Transverse colon (tissue), 4 donors: ENCODE data around the gene RMND1. TPM values are rescaled to one million over a fixed set of nuclear protein-coding genes. Genes with fewer than 3 reads are reported as not detected.

ENCODE experiments used
- DNase-seq: peaks from one replicate; pipeline ENCODE4 v3.0.0-alpha.2; 2019
- H3K27ac ChIP-seq, 4 donors: fragments of 200-600 bp; sonication (generic); 2 replicates each; pipeline ENCODE4 v1.5.1; 2016 to 2018; ENCODE audit warnings: inconsistent platforms in 4 of 4
- H3K27me3 ChIP-seq: fragments of 200-600 bp; sonication (generic); 2 replicates; pipeline ENCODE4 v1.5.1; 2017; ENCODE audit warnings: inconsistent platforms
- H3K36me3 ChIP-seq, 4 donors: fragments of 200-600 bp; sonication (generic); 2 replicates each; pipeline ENCODE4 v1.5.1; 2017 to 2019; ENCODE audit warnings: inconsistent platforms in 4 of 4
- H3K4me1 ChIP-seq, 4 donors: fragments of 200-600 bp; sonication (generic); 2 replicates each; pipeline ENCODE4 v1.5.1; 2017 to 2020; ENCODE audit warnings: inconsistent platforms in 4 of 4
- H3K4me3 ChIP-seq, 4 donors: fragments of 200-600 bp; sonication (generic); 1 replicate in 1 of 4; 2 replicates in 3 of 4; pipeline versions ENCODE4 v1.5.1 to v1.6.1; 2017 to 2019; ENCODE audit warnings: inconsistent platforms in 4 of 4
- H3K9me3 ChIP-seq, 2 donors: fragments of 200-600 bp; sonication (generic); 2 replicates each; pipeline ENCODE4 v1.5.1; 2017 to 2019; ENCODE audit warnings: inconsistent platforms in 2 of 2
- EP300 ChIP-seq: sonication (generic); formaldehyde crosslinking; IDR thresholded peaks from one replicate; pipeline ENCODE4 v1.6.1; 2017; ENCODE audit warnings: antibody characterized with exemption, low read depth
- POLR2A ChIP-seq: fragments of 450-650 bp; IDR thresholded peaks from one replicate; pipeline ENCODE4 v1.6.1; 2016; ENCODE audit warnings: antibody characterized with exemption, mild to moderate bottlenecking, moderate library complexity
- POLR2AphosphoS5 ChIP-seq, 3 donors: sonication (generic); formaldehyde crosslinking; IDR thresholded peaks; one replicate each; pipeline ENCODE4 v1.6.1; 2016; ENCODE audit warnings: antibody characterized with exemption in 3 of 3
- WGBS, 2 donors: methylation state at CpG; one replicate each; pipeline ENCODE4 v1.1.5; 2018; ENCODE audit warnings: low coverage in 1 of 2; 5-methylcytosine and 5-hydroxymethylcytosine counted together
- in situ Hi-C, 4 donors: fragments of 200-750 bp; cut with MboI; loops; one replicate each; pipeline versions ENCODE4 v1.15.0 to v1.15.1; 2017; ENCODE audit warnings: low sequenced_read_pairs in 3 of 4, low pct_ligation_motif_present in 1 of 4, low pct_unique_long_range_greater_than_20kb in 1 of 4
- intact Hi-C: fragments of 100-400 bp; cut with DNase I; formaldehyde crosslinking; loops from one replicate; pipeline ENCODE4 v1.15.1; 2023; ENCODE audit warnings: low total_unique reads
- total RNA-seq, 4 donors: library from RNA; depleted of rRNA; stranded (reverse); fragments of >200 nt; gene quantifications; one replicate each; pipeline ENCODE4 v1.1.0, GENCODE V29; 2016
- TF ChIP-seq, protein P1 (sequence below), 5 experiments: fragments of 200-600 bp in 3 of 5; fragments of 450-650 bp in 2 of 5; sonication (generic) in 3 of 5; IDR thresholded peaks; 1 replicate in 2 of 5; 2 replicates in 3 of 5; pipeline ENCODE4 v1.5.1; 2016 to 2017; ENCODE audit warnings: antibody characterized with exemption in 5 of 5, inconsistent platforms in 3 of 5, mild to moderate bottlenecking in 2 of 5, moderate library complexity in 1 of 5

RMND1 gene
- total RNA-seq, 4 donors from 2014 or later = 5.6 to 29.2 (median 17.5) TPM

DNA sequence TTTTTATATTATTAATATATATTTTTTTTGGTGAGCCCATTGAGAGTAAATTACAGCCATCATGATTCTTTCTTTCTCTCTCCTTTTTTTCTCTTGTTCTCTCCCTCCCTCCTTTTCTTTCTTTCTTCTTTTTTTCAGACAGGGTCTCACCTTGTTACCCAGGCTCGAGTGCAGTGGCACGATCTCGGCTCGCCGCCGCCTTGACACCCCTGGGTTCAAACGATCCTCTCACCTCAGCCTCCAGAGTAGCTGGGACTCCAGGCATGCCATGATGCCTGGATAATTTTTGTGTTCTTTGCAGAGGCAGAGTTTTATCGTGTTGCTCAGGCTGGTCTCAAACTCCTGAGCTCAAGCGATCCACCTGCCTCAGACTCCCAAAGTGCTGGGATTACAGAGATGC lies 43.5 kb upstream of the RMND1 start:
- H3K27ac ChIP-seq = no peak overlapping the region
- peaks cover 0 to 16% (median 5%) of the 10 kb centered on the region in 4 donors for H3K4me1 ChIP-seq
- 92% methylated on average over 3 to 9 of the region's 9 CpGs for WGBS, 2 donors
- in situ Hi-C loops = no loop called here
- intact Hi-C loops = no loop called here
- H3K36me3 ChIP-seq = no peaks in the 10 kb centered on the region
- H3K27me3 ChIP-seq = peaks cover 50% of the 10 kb centered on the region
- H3K4me3 ChIP-seq = no peak overlapping the region
- H3K9me3 ChIP-seq = no peaks in the 10 kb centered on the region
- TF ChIP-seq EP300 (no peak), POLR2A (no peak), POLR2AphosphoS5 (IDR thresholded peaks at IDR 0.05) (no peak)
- TF ChIP-seq, protein P1, sequence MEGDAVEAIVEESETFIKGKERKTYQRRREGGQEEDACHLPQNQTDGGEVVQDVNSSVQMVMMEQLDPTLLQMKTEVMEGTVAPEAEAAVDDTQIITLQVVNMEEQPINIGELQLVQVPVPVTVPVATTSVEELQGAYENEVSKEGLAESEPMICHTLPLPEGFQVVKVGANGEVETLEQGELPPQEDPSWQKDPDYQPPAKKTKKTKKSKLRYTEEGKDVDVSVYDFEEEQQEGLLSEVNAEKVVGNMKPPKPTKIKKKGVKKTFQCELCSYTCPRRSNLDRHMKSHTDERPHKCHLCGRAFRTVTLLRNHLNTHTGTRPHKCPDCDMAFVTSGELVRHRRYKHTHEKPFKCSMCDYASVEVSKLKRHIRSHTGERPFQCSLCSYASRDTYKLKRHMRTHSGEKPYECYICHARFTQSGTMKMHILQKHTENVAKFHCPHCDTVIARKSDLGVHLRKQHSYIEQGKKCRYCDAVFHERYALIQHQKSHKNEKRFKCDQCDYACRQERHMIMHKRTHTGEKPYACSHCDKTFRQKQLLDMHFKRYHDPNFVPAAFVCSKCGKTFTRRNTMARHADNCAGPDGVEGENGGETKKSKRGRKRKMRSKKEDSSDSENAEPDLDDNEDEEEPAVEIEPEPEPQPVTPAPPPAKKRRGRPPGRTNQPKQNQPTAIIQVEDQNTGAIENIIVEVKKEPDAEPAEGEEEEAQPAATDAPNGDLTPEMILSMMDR (IDR thresholded peaks at IDR 0.05) = no peak
- no peak for DNase-seq

DNA sequence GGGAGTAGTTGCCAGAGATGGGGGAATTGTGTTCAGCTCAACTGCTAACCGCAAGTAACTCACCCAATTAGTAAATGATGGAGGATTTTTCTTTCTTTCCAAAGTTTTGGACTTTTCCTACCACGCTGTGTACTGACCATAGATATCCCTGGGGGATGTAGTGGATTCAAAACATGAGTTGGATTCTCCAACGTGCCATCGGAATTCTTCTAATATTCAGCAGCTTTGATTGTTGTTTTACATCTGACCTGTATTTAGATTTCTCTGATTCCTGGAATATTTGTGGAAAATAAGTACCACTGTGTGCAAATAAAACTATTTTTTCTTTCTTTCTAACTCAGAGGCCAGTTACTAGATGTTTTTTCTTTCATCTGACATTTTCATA lies 43.0 kb upstream of the RMND1 start:
- WGBS, 2 donors = 28 to 47% methylated on average over 3 to 4 of the region's 4 CpGs
- Histone ChIP-seq H3K36me3 (no peaks in the 10 kb centered on the region), H3K4me1 (peaks cover 0 to 16% (median 5%) of the 10 kb centered on the region in 4 donors), H3K4me3 (peak overlapping the region in 2 of 4 donors; percentile 55 to 63), H3K27me3 (peaks cover 50% of the 10 kb centered on the region), H3K9me3 (no peaks in the 10 kb centered on the region), H3K27ac (peak overlapping the region in 1 of 4 donors; percentile 58)
- in situ Hi-C loops (no loop called here), intact Hi-C loops (no loop called here)
- DNase-seq = no peak
- TF ChIP-seq, protein P1 (IDR thresholded peaks at IDR 0.05) = no peak
- no peak for TF ChIP-seq POLR2AphosphoS5 (IDR thresholded peaks at IDR 0.05)
- no peak for TF ChIP-seq EP300
- no peak for TF ChIP-seq POLR2A

DNA sequence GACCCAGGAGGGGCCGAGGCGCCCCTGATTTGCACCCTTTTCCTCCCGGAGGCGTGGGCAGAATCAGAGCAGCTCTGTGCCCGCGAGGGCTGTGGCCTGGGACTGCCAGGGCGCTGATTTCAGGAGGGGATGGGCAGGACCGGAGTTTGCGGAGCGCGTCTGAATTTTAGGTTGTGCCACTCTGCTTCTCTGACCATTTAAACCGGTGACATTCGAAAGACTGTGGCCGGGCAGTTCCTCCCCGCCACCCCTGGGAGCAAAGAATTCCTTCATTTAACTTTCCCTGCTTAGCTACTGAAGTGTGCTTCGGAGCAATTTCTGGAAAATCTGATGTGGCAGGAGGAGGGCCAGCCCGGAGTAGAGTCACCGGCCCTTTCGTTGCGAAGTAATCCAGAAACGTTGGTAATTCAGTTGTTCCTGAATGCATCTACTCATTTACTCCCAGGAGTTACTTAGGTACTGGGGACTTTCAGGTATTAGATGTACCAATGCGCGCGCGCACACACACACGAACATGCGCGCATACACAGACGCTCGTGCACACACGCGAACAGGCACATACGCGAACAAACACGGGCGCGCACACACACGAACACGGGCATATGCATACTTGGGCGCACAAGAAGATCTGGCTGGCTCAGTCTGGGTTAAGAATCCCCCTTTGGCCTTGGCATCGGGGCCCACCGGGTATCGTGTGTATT lies 42.5 kb upstream of the RMND1 start:
- intact Hi-C loops = no loop called here
- H3K9me3 ChIP-seq = no peaks in the 10 kb centered on the region
- H3K4me3 ChIP-seq = peak overlapping the region; percentile 15 to 63 (median 48)
- H3K27me3 ChIP-seq = peaks cover 50% of the 10 kb centered on the region
- TF ChIP-seq, protein P1 (IDR thresholded peaks at IDR 0.05) = no peak
- no peak for TF ChIP-seq EP300
- H3K36me3 ChIP-seq = no peaks in the 10 kb centered on the region
- peak overlapping the region; percentile 41 to 58 (median 52) for H3K27ac ChIP-seq
- peaks cover 0 to 16% (median 5%) of the 10 kb centered on the region in 4 donors for H3K4me1 ChIP-seq
- 1% methylated on average over 33 of the region's 43 CpGs; no CpG with 5 or more reads in 1 of the 2 donors for WGBS, 2 donors
- no peak for DNase-seq
- in situ Hi-C loops = no loop called here

DNA sequence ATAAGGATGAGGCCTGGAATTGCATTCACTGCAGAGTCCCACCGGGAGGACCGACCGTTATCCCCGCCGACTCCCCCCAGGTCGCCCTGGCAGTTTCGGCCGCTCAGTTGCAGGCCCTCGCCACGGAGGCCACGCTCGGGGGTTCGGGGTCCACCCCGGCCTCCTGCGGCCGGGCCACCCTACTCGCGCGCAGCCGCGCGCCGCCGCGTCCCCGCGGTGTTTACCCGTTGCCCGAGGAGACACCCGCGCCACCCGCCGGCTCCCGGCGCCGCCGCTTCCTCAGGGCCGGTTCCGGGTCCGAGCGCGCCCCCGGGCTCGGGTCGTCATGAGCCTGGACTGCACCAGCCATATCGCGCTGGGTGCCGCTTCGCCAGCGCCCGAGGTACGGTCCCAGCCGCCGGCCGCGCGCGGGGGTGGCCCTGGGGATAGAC lies 41.9 kb upstream of the RMND1 start, which contains the start of gene CCDC170:
Gene CCDC170, plus strand, starts transcription at position 214 of the 431 bp plus-strand sequence. Its CDS starts 112 bp downstream, at position 326.
- 1% methylated on average over 47 of the region's 58 CpGs; no CpG with 5 or more reads in 1 of the 2 donors for WGBS, 2 donors
- intact Hi-C loops (no loop called here), in situ Hi-C loops (no loop called here)
- peaks cover 50% of the 10 kb centered on the region for H3K27me3 ChIP-seq
- H3K36me3 ChIP-seq = no peaks in the 10 kb centered on the region
- H3K4me3 ChIP-seq = peak within 1 kb of the TSS; percentile 15 to 63 (median 48)
- DNase-seq = no peak
- H3K9me3 ChIP-seq = no peaks in the 10 kb centered on the region
- peaks cover 0 to 16% (median 5%) of the 10 kb centered on the region in 4 donors for H3K4me1 ChIP-seq
- no peak for TF ChIP-seq POLR2AphosphoS5 (IDR thresholded peaks at IDR 0.05)
- no peak for TF ChIP-seq POLR2A
- TF ChIP-seq, protein P1 (IDR thresholded peaks at IDR 0.05) = no peak
- no peak for TF ChIP-seq EP300
- H3K27ac ChIP-seq = peak within 1 kb of the TSS; percentile 41 to 58 (median 52)
